ENCODE results near the gene TBX2. TPM values are rescaled to one million over a fixed set of nuclear protein-coding genes. Genes with fewer than 3 reads are reported as not detected.
A peak's percentile ranks its signal among the peaks of the same experiment; 100 is the strongest.

Gene TBX2
- total and polyA plus RNA-seq, 2 of the 13 experiments (the other 11 are each of a cell fraction or from before 2014, with no cell fraction given): 2.8 to 15.3 TPM

DNA sequence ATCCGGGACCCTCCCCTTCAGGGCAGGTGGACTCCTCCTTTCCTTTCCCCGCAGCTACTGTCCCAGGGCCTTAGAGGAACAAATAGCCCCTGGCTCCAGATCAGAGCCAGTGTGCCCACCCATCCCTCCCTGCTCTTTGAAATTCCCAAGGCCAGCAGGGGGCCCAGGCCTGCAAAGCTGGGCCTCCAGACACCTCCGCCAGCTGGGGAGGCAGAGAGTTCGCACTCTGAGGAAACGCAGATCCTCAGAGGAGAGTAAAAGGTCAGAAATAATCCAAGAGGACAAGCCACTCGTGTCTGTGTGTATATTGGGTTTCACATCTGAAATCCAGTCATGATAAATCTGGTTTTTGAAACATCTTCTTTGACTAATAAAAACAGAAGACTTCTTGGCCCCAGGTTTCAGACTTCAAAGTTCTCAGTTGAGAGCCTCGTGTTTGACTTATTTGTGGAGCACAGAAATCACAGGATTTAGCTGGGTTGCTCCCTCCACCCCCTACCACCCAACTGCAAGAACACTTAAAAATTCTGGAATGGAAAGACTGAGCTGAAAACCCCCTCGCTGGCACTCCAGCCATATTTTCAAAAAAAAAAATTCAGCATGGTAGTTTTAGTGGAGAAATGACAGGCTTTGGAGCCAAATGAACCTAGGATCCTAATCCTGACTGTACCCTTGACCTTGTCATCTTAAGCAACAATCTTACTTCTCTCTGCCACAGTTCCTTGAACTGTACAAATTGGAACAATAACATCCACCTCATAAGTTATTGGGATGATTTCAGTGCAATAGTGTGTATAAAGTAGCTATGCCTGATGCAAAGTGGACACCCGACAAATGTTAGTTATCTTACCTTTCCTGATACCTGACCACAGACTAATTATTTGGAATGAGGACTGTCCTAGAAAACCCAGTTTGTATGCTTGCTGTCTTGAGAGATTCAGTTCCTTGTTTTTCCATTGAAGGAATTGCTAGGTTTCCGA, 44.5 kb upstream of the TBX2 start (continued):
- TF ChIP-seq PLRG1 (conservative IDR thresholded peaks at IDR 0.05): no peak
- no peak for TF ChIP-seq ZNF609 (CRISPR knock-in tag; IDR thresholded peaks at IDR 0.05; ENCODE audit: borderline replicate concordance)
- TF ChIP-seq, protein P1, sequence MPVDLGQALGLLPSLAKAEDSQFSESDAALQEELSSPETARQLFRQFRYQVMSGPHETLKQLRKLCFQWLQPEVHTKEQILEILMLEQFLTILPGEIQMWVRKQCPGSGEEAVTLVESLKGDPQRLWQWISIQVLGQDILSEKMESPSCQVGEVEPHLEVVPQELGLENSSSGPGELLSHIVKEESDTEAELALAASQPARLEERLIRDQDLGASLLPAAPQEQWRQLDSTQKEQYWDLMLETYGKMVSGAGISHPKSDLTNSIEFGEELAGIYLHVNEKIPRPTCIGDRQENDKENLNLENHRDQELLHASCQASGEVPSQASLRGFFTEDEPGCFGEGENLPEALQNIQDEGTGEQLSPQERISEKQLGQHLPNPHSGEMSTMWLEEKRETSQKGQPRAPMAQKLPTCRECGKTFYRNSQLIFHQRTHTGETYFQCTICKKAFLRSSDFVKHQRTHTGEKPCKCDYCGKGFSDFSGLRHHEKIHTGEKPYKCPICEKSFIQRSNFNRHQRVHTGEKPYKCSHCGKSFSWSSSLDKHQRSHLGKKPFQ (CRISPR knock-in tag; IDR thresholded peaks at IDR 0.05; ENCODE audit: insufficient replicate concordance): no peak
- TF ChIP-seq ZNF12 (CRISPR knock-in tag; IDR thresholded peaks at IDR 0.05): no peak
- no peak for TF ChIP-seq ZNF292 (CRISPR knock-in tag; IDR thresholded peaks at IDR 0.05; ENCODE audit: borderline replicate concordance, low read depth)
- no peak for TF ChIP-seq FOXP4 (CRISPR knock-in tag; IDR thresholded peaks at IDR 0.05)
- no peak for TF ChIP-seq FOXK1 (CRISPR knock-in tag; IDR thresholded peaks at IDR 0.05; ENCODE audit: borderline replicate concordance, low read depth)
- no peak for TF ChIP-seq NR1H2 (CRISPR knock-in tag; IDR thresholded peaks at IDR 0.05; ENCODE audit: borderline replicate concordance, low read depth)
- TF ChIP-seq ZFP36L1 (CRISPR knock-in tag; IDR thresholded peaks at IDR 0.05): no peak
- TF ChIP-seq DMTF1 (CRISPR knock-in tag; IDR thresholded peaks at IDR 0.05): no peak
- no peak for TF ChIP-seq SAP130 (CRISPR knock-in tag; IDR thresholded peaks at IDR 0.05; ENCODE audit: low read depth)
- TF ChIP-seq STAG1 (CRISPR knock-in tag; IDR thresholded peaks at IDR 0.05): peak; percentile 47
- TF ChIP-seq ZNF891 (CRISPR knock-in tag; IDR thresholded peaks at IDR 0.05): no peak
- TF ChIP-seq AGO1 (IDR thresholded peaks at IDR 0.05; ENCODE audit: low read depth, low read length, poor library complexity, severe bottlenecking): no peak
- TF ChIP-seq, protein P2, sequence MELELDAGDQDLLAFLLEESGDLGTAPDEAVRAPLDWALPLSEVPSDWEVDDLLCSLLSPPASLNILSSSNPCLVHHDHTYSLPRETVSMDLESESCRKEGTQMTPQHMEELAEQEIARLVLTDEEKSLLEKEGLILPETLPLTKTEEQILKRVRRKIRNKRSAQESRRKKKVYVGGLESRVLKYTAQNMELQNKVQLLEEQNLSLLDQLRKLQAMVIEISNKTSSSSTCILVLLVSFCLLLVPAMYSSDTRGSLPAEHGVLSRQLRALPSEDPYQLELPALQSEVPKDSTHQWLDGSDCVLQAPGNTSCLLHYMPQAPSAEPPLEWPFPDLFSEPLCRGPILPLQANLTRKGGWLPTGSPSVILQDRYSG (CRISPR knock-in tag; IDR thresholded peaks at IDR 0.05): no peak
- no peak for TF ChIP-seq MED8 (CRISPR knock-in tag; IDR thresholded peaks at IDR 0.05; ENCODE audit: insufficient replicate concordance)
